Upper lobe of right lung (tissue), 1 donor: ENCODE measurements around the gene IL32. TPM values are rescaled to one million over a fixed set of nuclear protein-coding genes. Genes with fewer than 3 reads are reported as not detected.

Experiments
- ATAC-seq: fragments of 200-7000 bp; cut with Tn5 transposase; one replicate; pipeline ENCODE4 v1.9.1; 2020; ENCODE audit warnings: mild to moderate bottlenecking, moderate library complexity
- DNase-seq: peaks from one replicate; pipeline ENCODE4 v3.0.0-alpha.2; 2020
- H3K27ac ChIP-seq: fragments of 200-600 bp; one replicate; pipeline ENCODE4 v1.8.0; 2022
- H3K27me3 ChIP-seq: fragments of 200-600 bp; one replicate; pipeline ENCODE4 v1.8.0; 2022; ENCODE audit warnings: mild to moderate bottlenecking
- H3K36me3 ChIP-seq: fragments of 200-600 bp; one replicate; pipeline ENCODE4 v1.8.0; 2022
- H3K4me1 ChIP-seq: fragments of 200-600 bp; one replicate; pipeline ENCODE4 v1.8.0; 2022
- H3K4me3 ChIP-seq: fragments of 200-600 bp; one replicate; pipeline ENCODE4 v1.8.0; 2022; ENCODE audit warnings: mild to moderate bottlenecking
- H3K9me3 ChIP-seq: fragments of 200-600 bp; one replicate; pipeline ENCODE4 v1.8.0; 2022
- CTCF ChIP-seq: fragments of 200-600 bp; IDR thresholded peaks from one replicate; pipeline ENCODE4 v1.8.0; 2022; ENCODE audit warnings: antibody characterized with exemption
- intact Hi-C: fragments of 100-400 bp; cut with DNase I; formaldehyde crosslinking; loops from one replicate; pipeline ENCODE4 v1.11.0; 2022
- total RNA-seq: library from RNA; stranded (reverse); fragmentation: NEBNext Ultra II Directional; extraction: Animal tissue kit (Norgen Biotek cat#: 25700); gene quantifications from one replicate; pipeline ENCODE4 v1.2.1, GENCODE V29; 2021
- donor health status: DM: no; HTN: yes; CAD: no; lungs with severe emphysema.

Gene IL32
- total RNA-seq, 1 donor from 2014 or later = 91.5 TPM

DNA sequence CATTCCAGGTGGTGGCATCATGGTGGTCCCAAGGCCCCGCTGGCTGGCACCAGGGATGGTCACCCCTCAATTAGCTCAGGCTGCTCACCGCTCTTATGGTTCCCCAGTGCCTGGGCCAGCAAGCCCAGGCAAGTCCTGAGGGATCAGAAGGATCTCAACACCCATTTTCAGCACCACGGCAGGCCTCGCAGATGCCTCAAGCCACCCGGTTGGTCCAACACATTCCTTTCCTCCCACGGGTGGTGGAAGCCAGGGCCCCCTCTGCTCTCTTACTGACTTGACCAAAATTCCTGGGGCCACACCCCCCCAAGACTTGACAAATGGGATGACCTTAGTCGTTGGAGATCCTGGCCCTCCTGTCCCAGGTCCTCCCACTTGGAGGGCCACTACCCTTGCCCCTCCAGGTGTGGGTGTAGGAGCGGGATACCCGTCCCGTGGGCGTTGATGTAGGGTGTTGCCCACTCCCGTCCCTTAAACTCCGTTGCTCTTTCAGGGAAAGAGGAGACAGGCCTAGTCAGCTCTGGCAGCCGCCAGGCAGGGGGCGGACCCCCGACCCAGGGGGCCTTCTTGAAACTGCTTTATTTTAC lies 52.9 kb downstream of the IL32 start:
- peaks cover 31% of the 10 kb centered on the region for H3K36me3 ChIP-seq
- intact Hi-C loops = no loop called here
- ATAC-seq = no peak

GRCh38 chr16:3118846-3119245 lies 53.4 kb downstream of the IL32 start:
- H3K27ac ChIP-seq = no peak overlapping the region
- no peak for TF ChIP-seq CTCF
- intact Hi-C loops = no loop called here
- DNase-seq (no peak), ATAC-seq (no peak)
- no peaks in the 10 kb centered on the region for H3K9me3 ChIP-seq
- H3K4me1 ChIP-seq = peaks cover 9% of the 10 kb centered on the region
- peaks cover 31% of the 10 kb centered on the region for H3K36me3 ChIP-seq
- no peaks in the 10 kb centered on the region for H3K27me3 ChIP-seq
- H3K4me3 ChIP-seq = no peak overlapping the region

More for the DNA sequence above, 52.9 kb downstream of the IL32 start:
- Histone ChIP-seq H3K27me3 (no peaks in the 10 kb centered on the region), H3K4me1 (peaks cover 10% of the 10 kb centered on the region), H3K4me3 (no peak overlapping the region), H3K9me3 (no peaks in the 10 kb centered on the region), H3K27ac (no peak overlapping the region)
- no peak for TF ChIP-seq CTCF
- DNase-seq = no peak

Other genes starting within 250 kb of the IL32 start
- 17.1 TPM for gene PRSS21, start 248.4 kb upstream of the IL32 start, total RNA-seq
- gene ZG16B, start 235.3 kb upstream of the IL32 start, total RNA-seq = not detected
- gene PRSS22, start 207.5 kb upstream of the IL32 start, total RNA-seq = 15.2 TPM
- gene FLYWCH2, start 182.4 kb upstream of the IL32 start, total RNA-seq = 29.0 TPM
- 41.3 TPM for gene FLYWCH1, start 153.7 kb upstream of the IL32 start, total RNA-seq
- not detected for gene KREMEN2, start 101.4 kb upstream of the IL32 start, total RNA-seq
- gene PAQR4, start 96.3 kb upstream of the IL32 start, total RNA-seq = 7.4 TPM
- gene PKMYT1, start 85.2 kb upstream of the IL32 start, total RNA-seq = 3.8 TPM
- 0.75 TPM for gene CLDN9, start 52.7 kb upstream of the IL32 start, total RNA-seq
- gene CLDN6, start 47.5 kb upstream of the IL32 start, total RNA-seq = not detected
- gene TNFRSF12A, start 45.3 kb upstream of the IL32 start, total RNA-seq = 74.9 TPM
- gene HCFC1R1, start 41.7 kb upstream of the IL32 start, total RNA-seq = 55.7 TPM
- 31.4 TPM for gene THOC6, start 41.6 kb upstream of the IL32 start, total RNA-seq
- 16.3 TPM for gene BICDL2, start 28.7 kb upstream of the IL32 start, total RNA-seq
- gene MMP25, start 19.1 kb upstream of the IL32 start, total RNA-seq = 12.8 TPM
- gene ZSCAN10, start 33.7 kb downstream of the IL32 start, total RNA-seq = not detected
- 11.7 TPM for gene ZNF205, start 46.9 kb downstream of the IL32 start, total RNA-seq
- gene ZNF213, start 69.4 kb downstream of the IL32 start, total RNA-seq = 9.1 TPM
- gene OR1F1, start 122.6 kb downstream of the IL32 start, total RNA-seq = not detected
- gene ZNF200, start 169.5 kb downstream of the IL32 start, total RNA-seq = 7.4 TPM
- 8.3 TPM for gene MEFV, start 191.0 kb downstream of the IL32 start, total RNA-seq
- 27.6 TPM for gene ZNF263, start 217.9 kb downstream of the IL32 start, total RNA-seq
- gene TIGD7, start 239.8 kb downstream of the IL32 start, total RNA-seq = 6.9 TPM
- gene ZNF75A, start 239.9 kb downstream of the IL32 start, total RNA-seq = 26.1 TPM